ENCODE data around the gene KAT2B.
A peak's percentile ranks its signal among the peaks of the same experiment; 100 is the strongest.

The KAT2B gene

GRCh38 chr3:20039765-20040547 is at the start of gene KAT2B:
Gene KAT2B (plus strand): TSS chr3:20040446. CDS start chr3:20040478, 32 bp downstream.
- H3K4me3 ChIP-seq (ENCODE audit: low read depth, low read length) = peak within 1 kb of the TSS; percentile 73
- no peak for DNase-seq (ENCODE audit: low read depth)
- peak; percentile 65 for TF ChIP-seq CTCF (IDR thresholded peaks at IDR 0.05; ENCODE audit: control insufficient read depth, extremely low read depth, insufficient read depth)

GRCh38 chr3:19994796-19995195 is 45.5 kb upstream of the KAT2B start:
- TF ChIP-seq CTCF (IDR thresholded peaks at IDR 0.05; ENCODE audit: control insufficient read depth, extremely low read depth, insufficient read depth) = no peak
- no peak for DNase-seq (ENCODE audit: low read depth)
- H3K4me3 ChIP-seq (ENCODE audit: low read depth, low read length) = no peak overlapping the region

GRCh38 chr3:19997502-19997901 is 42.7 kb upstream of the KAT2B start:
- no peak overlapping the region for H3K4me3 ChIP-seq (ENCODE audit: low read depth, low read length)
- no peak for DNase-seq (ENCODE audit: low read depth)
- no peak for TF ChIP-seq CTCF (IDR thresholded peaks at IDR 0.05; ENCODE audit: control insufficient read depth, extremely low read depth, insufficient read depth)

- DNase-seq (ENCODE audit: low read depth) = no peak
- TF ChIP-seq CTCF (IDR thresholded peaks at IDR 0.05; ENCODE audit: control insufficient read depth, extremely low read depth, insufficient read depth) = no peak
- no peak overlapping the region for H3K4me3 ChIP-seq (ENCODE audit: low read depth, low read length)
These were observed 38.3 kb upstream of the KAT2B start for GRCh38 chr3:20001932-20002331.

- DNase-seq (ENCODE audit: low read depth) = no peak
- TF ChIP-seq CTCF (IDR thresholded peaks at IDR 0.05; ENCODE audit: control insufficient read depth, extremely low read depth, insufficient read depth) = no peak
- H3K4me3 ChIP-seq (ENCODE audit: low read depth, low read length) = no peak overlapping the region
These were observed 32.3 kb upstream of the KAT2B start for GRCh38 chr3:20007960-20008359.

GRCh38 chr3:20008646-20009045 is 31.6 kb upstream of the KAT2B start:
- DNase-seq (ENCODE audit: low read depth) = no peak
- no peak overlapping the region for H3K4me3 ChIP-seq (ENCODE audit: low read depth, low read length)
- no peak for TF ChIP-seq CTCF (IDR thresholded peaks at IDR 0.05; ENCODE audit: control insufficient read depth, extremely low read depth, insufficient read depth)

GRCh38 chr3:20012164-20012563 is 28.1 kb upstream of the KAT2B start, which contains the start of gene PP2D1:
Gene PP2D1 (minus strand): TSS chr3:20012264. CDS start chr3:20012072, 192 bp downstream.
- H3K4me3 ChIP-seq (ENCODE audit: low read depth, low read length) = no peak within 1 kb of the TSS
- no peak for DNase-seq (ENCODE audit: low read depth)
- TF ChIP-seq CTCF (IDR thresholded peaks at IDR 0.05; ENCODE audit: control insufficient read depth, extremely low read depth, insufficient read depth) = no peak
